ENCODE results near the gene DCUN1D2. TPM values are rescaled to one million over a fixed set of nuclear protein-coding genes. Genes with fewer than 3 reads are reported as not detected.

DCUN1D2 gene
- total and polyA plus RNA-seq, 10 of the 15 experiments (the other 5 are each of a cell fraction or from before 2014, with no cell fraction given) = 2.5 to 23.6 (median 9.3) TPM

GRCh38 chr13:113470073-113470472 lies 20.4 kb downstream of the DCUN1D2 start:
- POLR2A ChIA-PET = no interaction called here
- H4K20me1 ChIP-seq (ENCODE audit: control insufficient read depth, insufficient read depth) = no peaks in the 10 kb centered on the region
- H3K4me1 ChIP-seq (ENCODE audit: control insufficient read depth, insufficient read depth, low read length) = no peaks in the 10 kb centered on the region
- SMC1A ChIA-PET (ENCODE audit: uncharacterized antibody, unreplicated experiment) = no interaction called here
- CTCF ChIA-PET = no interaction called here
- no peak overlapping the region for H3K4me2 ChIP-seq (ENCODE audit: control insufficient read depth, insufficient read depth)
- intact Hi-C loops (cut with micrococcal nuclease; ENCODE audit: unreplicated experiment) = no loop called here
- peaks cover 0 to 11% of the 10 kb centered on the region in 2 experiments for H3K36me3 ChIP-seq (ENCODE audit: control insufficient read depth in 2 of 2, insufficient read depth in 2 of 2, low read length in 1 of 2)
- no peaks in the 10 kb centered on the region for H3K79me2 ChIP-seq (ENCODE audit: control insufficient read depth, insufficient read depth, low read length)
- WGBS (ENCODE audit: insufficient coverage, insufficient replicate concordance, low lambda C conversion rate, missing lambda C conversion rate) = over 99% methylated on average over 10 of the region's 10 CpGs
- no peak overlapping the region for H3K9ac ChIP-seq (ENCODE audit: control insufficient read depth, insufficient read depth, low read length)
- TF ChIP-seq POU2F2 (IDR thresholded peaks at IDR 0.05; ENCODE audit: borderline replicate concordance, low read depth, low read length) = no peak
- no peak for TF ChIP-seq NFXL1 (IDR thresholded peaks at IDR 0.05; ENCODE audit: borderline replicate concordance)
- TF ChIP-seq IRF4 (IDR thresholded peaks at IDR 0.05; ENCODE audit: low read depth, low read length) = no peak
- TF ChIP-seq RUNX3 (IDR thresholded peaks at IDR 0.05; ENCODE audit: low read length) = no peak
- peak; percentile 88 for TF ChIP-seq BCL3 (IDR thresholded peaks at IDR 0.05; ENCODE audit: borderline replicate concordance, insufficient read depth, low read depth, low read length, poor library complexity, severe bottlenecking)
- ATAC-seq (no peak), DNase-seq (ENCODE audit: low read depth, low spot score) (no peak), FAIRE-seq (no peak)
- in situ Hi-C loops (cut with MboI) = no loop called here
- H3K27ac ChIP-seq (ENCODE audit: control insufficient read depth, insufficient read depth) = no peak overlapping the region
- H3K4me3 ChIP-seq = no peak overlapping the region
- RAD21 ChIA-PET (ENCODE audit: unreplicated experiment) = no interaction called here
- H2AFZ ChIP-seq (ENCODE audit: control insufficient read depth, low read depth, low read length) = no peak overlapping the region
- H3K9me3 ChIP-seq (replicated peaks; ENCODE audit: control insufficient read depth, insufficient read depth, low read length) = no peaks in the 10 kb centered on the region
- no TSS peak for BruUV-seq (replicated peaks)
- H3K27me3 ChIP-seq (replicated peaks in 1 of 2; ENCODE audit: control insufficient read depth in 2 of 2, insufficient read depth in 2 of 2, low read length in 1 of 2) = no peaks in the 10 kb centered on the region

DNA sequence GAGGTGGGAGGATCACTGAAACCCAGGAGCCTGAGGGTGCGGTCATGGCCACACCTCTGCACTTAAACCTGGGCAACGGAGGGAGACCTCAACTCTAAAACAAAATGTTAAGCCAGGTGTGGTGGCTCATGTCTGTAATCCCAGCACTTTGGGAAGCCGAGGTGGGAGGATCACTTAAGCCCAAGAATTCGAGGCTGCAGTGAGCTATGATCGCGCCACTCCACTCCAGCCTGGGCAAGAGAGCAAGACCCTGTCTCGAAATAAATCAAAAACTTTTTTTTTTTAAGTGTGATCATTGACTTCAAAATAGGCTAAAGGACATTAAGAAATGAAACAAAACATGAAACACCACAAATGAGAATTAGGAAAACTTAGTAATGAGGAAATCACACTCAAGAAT lies 20.9 kb downstream of the DCUN1D2 start:
- SMC1A ChIA-PET (ENCODE audit: uncharacterized antibody, unreplicated experiment) = no interaction called here
- Histone ChIP-seq H3K36me3 (ENCODE audit: control insufficient read depth in 2 of 2, insufficient read depth in 2 of 2, low read length in 1 of 2) (peaks cover 0 to 10% of the 10 kb centered on the region in 2 experiments), H3K27ac (ENCODE audit: control insufficient read depth, insufficient read depth) (no peak overlapping the region), H3K9me3 (replicated peaks; ENCODE audit: control insufficient read depth, insufficient read depth, low read length) (no peaks in the 10 kb centered on the region), H4K20me1 (ENCODE audit: control insufficient read depth, insufficient read depth) (no peaks in the 10 kb centered on the region), H3K9ac (ENCODE audit: control insufficient read depth, insufficient read depth, low read length) (no peak overlapping the region), H3K4me1 (ENCODE audit: control insufficient read depth, insufficient read depth, low read length) (no peaks in the 10 kb centered on the region), H2AFZ (ENCODE audit: control insufficient read depth, low read depth, low read length) (no peak overlapping the region), H3K79me2 (ENCODE audit: control insufficient read depth, insufficient read depth, low read length) (no peaks in the 10 kb centered on the region), H3K4me3 (no peak overlapping the region), H3K4me2 (ENCODE audit: control insufficient read depth, insufficient read depth) (no peak overlapping the region), H3K27me3 (replicated peaks in 1 of 2; ENCODE audit: control insufficient read depth in 2 of 2, insufficient read depth in 2 of 2, low read length in 1 of 2) (no peaks in the 10 kb centered on the region)
- DNase-seq (ENCODE audit: low read depth, low spot score) (no peak), FAIRE-seq (no peak), ATAC-seq (no peak)
- TF ChIP-seq RB1 (IDR thresholded peaks at IDR 0.05; ENCODE audit: borderline replicate concordance) = no peak
- POLR2A ChIA-PET = no interaction called here
- CTCF ChIA-PET = no interaction called here
- intact Hi-C loops (cut with micrococcal nuclease; ENCODE audit: unreplicated experiment) (no loop called here), in situ Hi-C loops (cut with MboI) (no loop called here)
- no TSS peak for BruUV-seq (replicated peaks)
- RAD21 ChIA-PET (ENCODE audit: unreplicated experiment) = no interaction called here
- WGBS (ENCODE audit: insufficient coverage, insufficient replicate concordance, low lambda C conversion rate, missing lambda C conversion rate) = 98% methylated on average over 7 of the region's 7 CpGs
